GM18526 (cell line): ENCODE data around the gene PDCD1.

Source experiments
- POLR2A ChIP-seq: IDR thresholded peaks from 3 replicates; pipeline ENCODE4 v1.6.1; 2011; ENCODE audit not compliant: insufficient read length; ENCODE audit errors: extremely low read depth

PDCD1 gene

DNA sequence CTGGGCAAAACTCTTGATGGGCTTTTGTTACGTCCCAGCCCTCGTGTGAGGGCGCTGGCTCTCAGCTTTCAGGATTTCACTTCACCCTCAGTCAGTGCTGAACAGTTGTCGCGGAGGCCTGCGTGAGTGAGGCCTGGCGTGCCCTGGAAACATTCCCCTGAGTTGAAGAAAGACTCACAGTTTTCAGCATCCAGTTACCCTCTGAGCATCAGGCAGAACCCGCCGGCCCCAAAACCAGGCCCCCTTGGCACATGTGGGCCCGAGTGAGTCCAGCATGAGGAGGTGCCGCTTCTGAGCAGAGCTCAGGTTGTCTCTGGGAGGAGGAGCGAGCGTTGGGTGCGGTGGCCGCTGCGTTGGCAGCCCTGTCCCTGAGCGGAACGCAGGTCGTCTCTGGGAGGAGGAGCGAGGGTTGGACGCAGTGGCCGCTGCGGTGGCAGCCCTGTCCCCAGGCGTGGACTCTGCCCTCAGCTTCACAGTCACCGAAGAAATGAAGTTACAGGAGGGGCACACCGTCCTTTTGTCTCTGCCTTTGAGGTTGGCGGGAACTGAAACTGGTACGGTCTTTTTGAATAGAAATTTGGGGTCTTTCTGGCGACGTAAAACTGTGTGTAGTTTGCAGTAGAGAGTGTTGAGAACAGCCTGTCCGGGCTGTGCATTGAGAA is 49.8 kb downstream of the PDCD1 start, which contains the start of gene NEU4:
Gene NEU4 (plus strand): TSS at position 473 of the 662 bp plus-strand sequence. CDS start 5,292 bp downstream, outside the sequence.
- TF ChIP-seq POLR2A: no peak

DNA sequence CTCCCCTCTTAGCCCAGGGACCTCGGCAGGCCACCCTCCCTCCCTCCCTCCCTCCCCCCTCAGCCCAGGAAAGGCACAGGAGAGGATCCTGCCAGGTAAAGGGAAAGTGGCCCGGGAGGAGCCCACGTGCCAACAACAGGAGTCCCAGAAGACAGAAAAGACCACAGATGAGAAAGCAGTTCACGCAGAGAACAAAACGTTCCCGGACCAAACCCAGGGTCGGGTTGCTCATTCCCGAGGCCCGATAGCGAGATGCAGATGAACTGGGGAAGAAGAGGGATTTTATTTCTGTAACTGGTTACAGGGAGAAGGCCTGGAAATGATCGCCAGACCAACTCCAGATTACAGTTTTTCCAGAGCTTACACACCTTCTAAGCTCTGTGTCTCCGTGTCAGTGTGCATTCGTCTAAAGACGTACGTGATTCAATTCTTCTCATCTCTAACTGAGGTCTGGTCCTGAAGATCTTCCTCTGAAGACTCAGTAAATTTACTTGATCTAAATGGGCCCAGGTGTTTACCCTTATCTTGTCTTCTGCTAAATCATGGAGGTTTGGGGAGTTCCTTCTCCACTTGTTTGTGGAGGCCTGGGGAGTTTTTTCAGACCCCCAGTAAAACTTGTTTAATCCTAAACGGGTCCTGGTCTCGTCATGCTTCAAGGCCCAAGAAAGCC is 50.5 kb downstream of the PDCD1 start:
- TF ChIP-seq POLR2A: no peak

DNA sequence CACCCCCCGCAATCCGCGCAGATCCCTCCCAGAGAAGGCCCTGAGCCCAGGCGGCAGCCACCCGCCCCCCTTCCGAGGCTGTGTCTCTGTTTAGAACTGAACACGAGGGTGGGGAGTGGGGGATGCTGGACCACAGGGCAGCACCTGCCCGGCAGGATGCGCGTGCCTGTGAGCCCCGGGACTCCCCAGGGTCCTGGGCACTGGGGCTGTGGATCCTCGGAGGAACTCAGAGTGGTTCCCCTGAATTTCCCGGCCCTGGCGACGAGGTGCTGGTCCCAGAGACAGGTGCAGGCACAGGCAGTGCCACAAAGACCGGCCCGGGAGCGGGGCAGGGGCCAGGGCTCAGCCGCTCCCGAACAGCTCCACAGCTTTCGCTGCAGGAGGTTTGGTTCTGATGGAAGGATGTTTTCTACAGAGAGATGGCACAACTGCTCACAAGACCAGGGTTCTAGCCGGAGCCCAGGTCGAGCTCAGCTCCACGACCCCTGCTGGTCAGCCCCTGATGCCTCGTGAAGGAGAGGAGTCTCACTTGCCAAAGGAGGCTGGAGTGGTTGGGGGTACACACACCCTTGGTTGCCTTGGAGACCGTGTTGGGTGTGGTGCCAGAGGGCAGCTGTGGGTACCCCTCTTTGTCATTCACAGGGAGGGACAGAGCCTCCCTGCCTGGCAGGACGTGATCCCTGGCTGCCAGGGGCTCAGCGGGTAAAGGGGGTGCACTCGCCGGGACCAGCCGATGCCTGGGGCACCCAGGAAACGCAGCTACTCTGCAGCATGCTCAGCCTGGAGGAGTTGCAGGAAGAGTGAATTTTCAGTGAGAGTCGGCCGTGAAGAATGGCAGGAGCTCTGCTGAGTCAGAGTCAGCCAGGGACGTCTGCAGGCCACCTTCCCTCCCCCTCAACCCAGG is 54.1 kb downstream of the PDCD1 start:
- TF ChIP-seq POLR2A: no peak

DNA sequence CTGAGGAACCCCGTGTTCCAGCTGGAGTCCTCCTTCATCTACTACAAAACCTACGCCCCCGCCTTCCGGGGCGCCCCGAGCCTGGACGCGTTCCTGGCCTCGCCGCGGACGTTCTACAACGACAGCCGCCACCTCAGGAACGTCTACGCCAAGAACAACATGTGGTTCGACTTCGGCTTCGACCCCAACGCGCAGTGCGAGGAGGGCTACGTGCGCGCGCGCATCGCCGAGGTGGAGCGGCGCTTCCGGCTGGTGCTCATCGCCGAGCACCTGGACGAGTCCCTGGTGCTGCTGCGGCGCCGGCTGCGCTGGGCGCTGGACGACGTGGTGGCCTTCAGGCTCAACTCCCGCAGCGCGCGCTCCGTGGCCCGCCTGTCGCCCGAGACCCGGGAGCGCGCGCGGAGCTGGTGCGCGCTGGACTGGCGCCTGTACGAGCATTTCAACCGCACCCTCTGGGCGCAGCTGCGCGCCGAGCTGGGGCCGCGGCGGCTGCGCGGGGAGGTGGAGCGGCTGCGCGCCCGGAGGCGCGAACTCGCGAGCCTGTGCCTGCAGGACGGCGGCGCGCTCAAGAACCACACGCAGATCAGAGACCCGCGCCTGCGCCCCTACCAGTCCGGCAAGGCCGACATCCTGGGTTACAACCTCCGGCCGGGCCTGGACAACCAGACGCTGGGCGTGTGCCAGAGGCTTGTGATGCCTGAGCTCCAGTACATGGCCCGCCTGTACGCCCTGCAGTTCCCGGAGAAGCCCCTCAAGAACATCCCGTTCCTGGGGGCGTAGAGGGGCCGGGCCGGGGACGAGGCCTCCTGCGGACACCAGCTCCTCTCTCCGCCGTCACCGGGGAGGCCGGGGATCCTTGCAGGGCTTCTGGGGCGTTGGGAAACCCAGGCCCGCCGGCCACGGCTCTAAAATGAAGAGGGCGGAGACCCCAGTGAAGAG is 55.0 kb downstream of the PDCD1 start:
- TF ChIP-seq POLR2A: no peak

DNA sequence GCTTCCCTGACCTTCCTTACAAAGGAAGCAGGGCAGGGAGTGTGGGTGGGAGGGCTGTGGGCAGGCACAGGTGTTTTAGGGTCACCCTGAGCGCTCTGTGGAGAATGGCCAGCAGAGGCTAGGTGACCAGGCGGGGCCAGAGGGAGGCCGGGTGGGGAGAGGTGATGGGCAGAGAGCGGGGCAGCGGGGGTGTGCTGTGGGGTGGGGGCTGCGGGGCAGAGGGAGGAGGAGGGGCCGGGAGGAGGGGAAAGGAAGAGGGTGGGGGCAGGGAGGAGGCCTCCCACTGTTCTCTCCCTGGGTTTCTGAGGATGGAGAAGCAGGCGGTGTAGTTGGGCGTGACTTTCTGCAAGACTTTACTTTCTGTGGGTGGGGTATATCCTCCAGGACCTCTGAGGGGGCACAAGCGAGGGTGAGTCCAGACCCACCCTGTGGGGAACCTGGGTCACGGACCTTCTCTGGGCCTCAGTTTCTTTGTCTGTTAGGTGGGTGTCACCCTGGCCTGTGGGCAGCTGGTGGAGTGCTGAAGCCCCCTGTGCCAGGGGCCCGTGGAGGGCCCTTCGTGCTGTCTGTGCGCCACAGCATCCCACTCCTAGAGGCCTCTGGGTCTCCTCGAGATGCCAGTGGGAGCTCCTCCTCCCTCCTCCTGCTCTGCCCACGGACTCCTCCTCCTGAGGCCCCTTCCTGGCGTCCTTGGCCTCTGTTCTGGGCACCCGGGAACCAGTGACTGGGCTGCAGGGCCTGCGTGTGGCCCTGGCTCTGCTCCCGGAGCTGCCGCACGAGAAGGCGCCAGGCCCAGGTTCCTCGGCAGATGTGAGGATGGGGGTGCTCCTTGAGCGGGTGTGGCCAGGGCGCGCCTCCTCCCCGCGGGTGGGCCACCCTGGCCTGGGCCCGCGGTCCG is 56.0 kb downstream of the PDCD1 start:
- no peak for TF ChIP-seq POLR2A

DNA sequence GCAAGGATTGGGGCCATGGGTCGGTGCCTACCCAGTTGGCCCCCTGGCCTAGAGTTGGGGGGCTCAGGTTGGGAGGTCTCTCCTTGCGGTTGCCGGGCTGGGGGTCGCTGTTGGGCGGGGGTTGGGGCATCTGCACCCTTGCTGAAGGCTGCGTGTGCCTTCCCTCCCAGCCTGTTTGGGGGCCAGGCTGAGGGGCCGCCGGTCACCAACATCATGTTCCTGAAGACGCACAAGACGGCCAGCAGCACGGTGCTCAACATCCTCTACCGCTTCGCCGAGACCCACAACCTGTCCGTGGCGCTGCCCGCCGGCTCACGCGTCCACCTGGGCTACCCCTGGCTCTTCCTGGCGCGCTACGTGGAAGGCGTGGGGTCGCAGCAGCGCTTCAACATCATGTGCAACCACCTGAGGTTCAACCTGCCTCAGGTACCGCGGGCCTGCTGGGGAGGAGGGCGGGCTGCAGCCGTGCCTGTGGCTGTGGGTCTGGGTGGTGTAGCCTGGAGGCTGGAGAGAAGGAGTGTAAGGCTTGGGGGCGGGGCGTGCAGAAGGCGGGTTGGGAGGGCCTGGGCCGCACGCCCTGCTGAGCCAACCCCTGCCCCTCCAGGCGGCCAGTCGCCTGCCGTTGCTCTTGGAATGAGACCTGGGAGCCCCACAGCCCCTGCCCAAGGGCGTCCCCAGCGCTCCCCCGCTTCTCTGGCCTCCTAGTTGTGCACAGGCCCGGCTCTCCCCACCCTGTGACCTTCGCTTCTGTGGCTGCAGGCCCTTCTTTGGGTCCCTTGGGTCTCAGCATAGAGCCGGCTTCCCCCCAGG is 56.9 kb downstream of the PDCD1 start:
- TF ChIP-seq POLR2A: no peak
